DMS79 (cell line): ENCODE measurements around the gene ENTPD1.
A peak's percentile ranks its signal among the peaks of the same experiment; 100 is the strongest.
"Not testable (repeated sequence)": the region's sequence is repeated elsewhere in the genome, so short reads cannot be mapped to it uniquely, and the experiment has no call there.

Source experiments
- DNase-seq: peaks from one replicate; lab custom pipeline; 2025; lab: John Stamatoyannopoulos, UW

The ENTPD1 gene

DNA sequence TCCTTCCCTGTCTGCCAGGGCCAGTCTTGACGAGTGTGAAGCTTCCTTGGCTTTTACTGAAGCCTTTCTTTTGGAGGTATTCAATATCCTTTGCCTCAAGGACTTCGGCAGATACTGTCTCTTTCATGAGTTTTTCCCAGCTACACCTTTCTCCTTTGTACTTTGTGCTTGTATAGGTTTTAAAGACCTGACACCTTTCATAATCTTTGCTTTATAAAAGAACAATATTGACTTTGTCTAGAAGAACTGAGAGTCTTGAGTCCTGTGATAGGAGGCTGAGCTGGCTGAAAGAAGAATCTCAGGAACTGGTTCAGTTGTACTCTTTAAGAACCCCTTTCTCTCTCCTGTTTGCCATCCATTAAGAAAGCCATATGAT is 110.5 kb downstream of the ENTPD1 start:
- DNase-seq: no peak

DNA sequence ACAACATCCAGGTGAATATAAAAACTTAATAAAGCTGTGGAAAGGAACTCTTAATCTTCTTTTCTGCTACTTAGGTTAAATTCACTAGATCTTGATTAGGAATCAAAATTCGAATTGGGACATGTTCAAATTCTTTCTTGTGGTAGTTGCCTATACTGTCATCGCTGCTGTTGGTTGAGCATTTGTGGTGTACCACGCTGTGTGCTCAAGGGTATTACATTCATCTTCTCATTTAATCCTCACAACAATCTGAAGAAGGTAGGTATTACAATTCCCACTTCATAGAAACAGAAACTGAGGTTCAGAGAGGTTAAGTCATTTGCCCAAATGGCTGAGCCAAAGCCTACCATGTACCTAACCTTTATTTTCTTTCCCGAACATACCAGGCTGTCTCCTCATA is 111.9 kb downstream of the ENTPD1 start:
- DNase-seq: no peak

DNA sequence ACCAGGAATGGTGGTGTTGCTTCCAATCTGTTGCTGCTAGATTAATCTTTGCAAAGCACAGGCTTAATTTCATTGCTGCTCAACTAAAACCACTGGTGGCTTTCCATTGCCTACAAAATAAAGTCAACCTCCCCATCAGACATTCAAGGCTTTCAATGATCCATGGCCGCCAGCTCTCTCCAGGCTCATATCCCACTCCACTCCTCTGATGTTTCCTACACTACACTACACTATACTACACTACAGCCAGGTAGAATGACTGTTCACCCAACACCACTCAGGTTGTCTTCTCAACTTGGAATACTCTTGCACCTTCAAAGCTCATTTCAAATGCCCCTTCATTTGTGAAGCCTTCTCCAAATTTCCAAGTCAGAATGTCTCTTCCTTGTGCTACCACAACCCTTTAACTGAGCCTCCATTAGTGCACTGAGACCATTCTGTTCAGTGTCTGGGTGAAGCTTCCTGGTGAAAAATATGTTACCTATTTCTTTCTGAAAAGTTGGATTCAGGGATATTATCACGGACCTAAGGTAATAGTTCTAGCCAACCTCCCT is 116.3 kb downstream of the ENTPD1 start:
- no peak for DNase-seq

DNA sequence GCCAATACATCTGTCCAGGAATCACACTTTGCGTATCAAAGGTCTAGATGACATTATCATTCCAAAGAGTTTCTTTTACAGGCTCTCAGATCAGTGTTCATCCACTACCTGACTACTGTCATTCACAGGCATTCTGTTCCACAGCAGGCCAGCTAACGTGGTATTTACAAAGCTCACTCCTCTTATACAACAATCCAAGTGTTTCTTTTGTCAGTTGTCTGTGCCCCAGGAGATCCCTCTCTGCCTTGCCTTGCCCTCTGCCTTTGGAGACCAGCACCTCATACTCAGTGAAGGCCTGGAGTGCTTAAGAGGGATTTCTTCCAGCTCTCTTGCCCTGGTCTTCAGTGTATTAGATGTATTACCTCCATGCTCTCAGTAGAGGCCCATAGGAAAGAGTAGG is 117.2 kb downstream of the ENTPD1 start:
- no peak for DNase-seq

DNA sequence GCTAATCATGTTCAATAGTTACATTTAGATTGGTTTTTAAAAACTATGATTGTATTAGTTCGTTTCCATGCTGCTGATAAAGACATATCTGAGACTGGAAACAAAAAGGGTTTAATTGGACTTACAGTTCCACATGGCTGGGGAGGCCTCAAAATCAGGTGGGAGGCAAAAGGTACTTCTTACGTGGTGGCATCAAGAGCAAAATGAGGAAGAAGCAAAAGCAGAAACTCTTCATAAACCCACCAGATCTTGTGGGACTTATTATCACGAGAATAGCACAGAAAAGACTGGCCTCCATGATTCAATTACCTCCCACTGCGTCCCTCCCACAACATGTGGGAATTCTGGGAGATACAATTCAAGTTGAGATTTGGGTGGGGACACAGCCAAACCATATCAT is 117.7 kb downstream of the ENTPD1 start:
- no peak for DNase-seq

DNA sequence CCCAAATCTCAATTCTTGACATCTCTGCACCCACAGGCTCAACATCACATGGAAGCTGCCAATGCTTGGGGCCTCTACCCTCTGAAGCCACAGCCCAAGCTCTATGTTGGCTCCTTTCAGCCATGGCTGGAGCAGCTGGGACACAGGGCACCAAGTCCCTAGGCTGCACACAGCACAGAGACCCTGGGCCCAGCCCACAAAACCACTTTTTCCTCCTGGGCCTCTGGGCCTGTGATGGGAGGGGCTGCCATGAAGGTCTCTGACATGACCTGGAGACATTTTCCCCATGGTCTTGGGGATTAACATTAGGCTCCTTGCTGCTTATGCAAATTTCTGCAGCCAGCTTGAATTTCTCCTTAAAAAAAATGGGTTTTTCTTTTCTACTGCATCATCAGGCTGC is 118.8 kb downstream of the ENTPD1 start:
- not testable (repeated sequence) for DNase-seq

DNA sequence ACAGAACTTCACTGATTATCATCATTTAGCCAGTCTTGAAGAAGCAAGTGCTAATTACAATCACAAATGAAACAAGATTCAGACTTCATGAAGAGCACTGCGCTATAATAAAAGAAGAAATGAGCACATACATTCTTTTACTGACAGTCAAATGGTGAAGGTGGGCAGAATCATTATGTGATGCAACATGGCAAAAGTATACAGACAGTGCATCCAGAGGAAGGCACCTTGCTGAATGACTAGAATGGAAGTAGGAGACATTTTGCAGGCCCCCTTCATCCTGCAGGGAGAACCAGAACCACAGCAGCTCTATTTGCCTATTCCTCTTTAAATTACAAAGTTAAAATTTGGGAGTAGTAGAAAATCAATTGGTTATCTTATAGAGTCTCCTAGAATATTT is 120.8 kb downstream of the ENTPD1 start:
- no peak for DNase-seq

DNA sequence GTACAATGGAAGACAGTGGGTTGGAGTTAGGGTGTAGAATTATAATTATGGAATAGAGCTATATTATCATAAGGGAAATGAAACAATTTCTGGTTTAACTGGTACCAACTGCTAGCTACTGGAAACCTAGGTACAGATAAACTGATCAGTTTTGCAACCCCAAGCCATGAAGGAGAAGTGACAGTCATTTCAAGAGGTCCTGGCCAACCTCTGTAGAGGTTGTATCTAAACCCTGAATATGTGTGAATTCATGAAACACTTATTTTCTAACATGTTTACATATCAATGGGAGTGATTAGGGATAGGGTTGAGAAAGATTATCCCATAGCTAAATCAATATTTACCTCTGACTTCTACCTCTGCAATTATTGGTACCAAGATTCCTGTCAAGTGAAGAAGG is 121.9 kb downstream of the ENTPD1 start:
- DNase-seq: no peak

DNA sequence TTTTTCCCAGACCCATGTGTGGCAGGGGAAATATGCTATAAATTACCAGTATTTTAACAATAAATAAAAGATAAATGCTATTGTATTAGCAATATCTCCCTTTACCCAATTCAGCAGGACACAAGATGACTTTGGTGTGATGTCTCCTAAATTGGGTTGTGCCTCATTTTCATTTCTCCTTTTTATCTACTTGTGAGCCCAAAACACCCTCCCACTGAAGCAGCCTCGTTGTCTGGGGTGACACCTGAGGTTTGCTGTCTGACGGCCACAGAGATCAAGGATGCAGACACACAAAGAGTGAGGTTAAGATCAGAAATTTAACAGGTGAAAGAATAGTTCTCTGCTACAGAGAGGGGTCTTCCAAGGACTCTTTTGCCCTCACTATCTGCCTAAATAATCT is 124.7 kb downstream of the ENTPD1 start:
- no peak for DNase-seq

DNA sequence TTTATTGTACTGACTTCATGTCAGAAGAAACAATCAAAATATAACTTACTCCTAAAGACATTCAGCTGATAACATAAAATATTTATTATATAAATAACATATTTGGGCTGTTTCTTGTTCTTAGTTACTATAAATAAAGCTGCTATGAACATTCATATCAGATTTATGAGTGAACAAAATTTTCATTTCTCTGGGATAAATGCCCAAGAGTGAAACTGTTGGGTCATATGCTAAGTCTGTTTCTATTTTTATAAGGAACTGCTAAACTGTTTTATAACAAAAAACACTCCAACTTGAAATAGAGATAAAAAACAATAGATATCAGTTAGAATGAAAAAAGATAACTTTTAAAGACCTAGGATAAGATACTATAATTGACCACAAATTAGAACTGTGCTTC is 125.4 kb downstream of the ENTPD1 start:
- no peak for DNase-seq

DNA sequence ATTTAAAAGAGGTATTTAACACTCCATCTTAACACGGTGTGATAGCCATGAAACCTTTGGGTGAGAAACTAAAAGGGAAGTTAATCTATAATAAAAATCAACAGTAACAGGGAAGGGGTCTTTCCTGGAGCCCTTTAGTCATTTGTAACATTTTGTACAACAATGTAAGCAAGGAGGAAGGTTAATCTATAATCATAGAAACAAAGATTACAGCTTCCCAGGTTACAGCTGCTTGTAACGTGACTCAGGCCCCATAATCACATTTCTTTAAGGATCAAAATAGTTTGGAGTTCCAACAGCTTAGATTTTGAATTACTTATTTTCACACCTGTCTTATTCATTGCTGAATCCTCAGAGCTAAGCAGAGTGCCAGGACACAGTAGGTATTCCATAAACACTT is 133.9 kb downstream of the ENTPD1 start:
- no peak for DNase-seq

DNA sequence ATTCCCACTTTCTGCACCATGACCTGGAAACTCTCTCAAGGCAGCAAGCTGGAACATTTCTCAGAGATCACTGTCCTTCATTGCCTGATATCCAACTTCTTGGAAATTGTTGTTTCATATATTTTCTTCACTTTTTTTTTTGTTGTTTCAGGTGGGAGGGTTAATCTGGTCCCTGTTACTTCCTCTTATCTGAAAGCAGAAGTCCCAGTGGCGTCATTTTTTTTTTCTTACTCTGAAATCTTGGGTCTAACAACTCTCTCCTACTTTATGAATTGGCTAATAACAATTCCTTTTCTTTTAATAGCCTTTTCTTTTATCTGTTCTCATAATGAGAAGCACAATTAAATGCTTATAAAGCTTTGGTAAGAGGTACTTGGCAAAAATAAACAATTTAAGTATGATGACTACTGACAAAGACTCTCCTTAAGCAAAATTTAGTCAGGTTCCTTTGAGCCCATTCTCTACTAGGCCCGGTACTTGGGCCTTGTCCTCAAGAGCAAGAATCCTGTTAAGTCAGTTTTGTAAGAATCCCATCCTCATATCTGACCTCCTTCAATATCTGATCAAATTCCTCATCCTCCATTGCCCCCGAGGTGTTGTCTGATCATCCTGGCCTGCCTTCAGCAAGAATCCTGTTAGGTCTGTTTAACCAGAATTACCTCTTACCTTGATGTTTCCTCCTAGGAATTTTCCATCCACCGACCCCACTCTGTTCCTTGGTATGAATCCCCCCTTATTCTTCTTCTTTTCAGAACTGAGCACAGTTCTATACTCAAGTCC is 140.3 kb downstream of the ENTPD1 start:
- DNase-seq: no peak

DNA sequence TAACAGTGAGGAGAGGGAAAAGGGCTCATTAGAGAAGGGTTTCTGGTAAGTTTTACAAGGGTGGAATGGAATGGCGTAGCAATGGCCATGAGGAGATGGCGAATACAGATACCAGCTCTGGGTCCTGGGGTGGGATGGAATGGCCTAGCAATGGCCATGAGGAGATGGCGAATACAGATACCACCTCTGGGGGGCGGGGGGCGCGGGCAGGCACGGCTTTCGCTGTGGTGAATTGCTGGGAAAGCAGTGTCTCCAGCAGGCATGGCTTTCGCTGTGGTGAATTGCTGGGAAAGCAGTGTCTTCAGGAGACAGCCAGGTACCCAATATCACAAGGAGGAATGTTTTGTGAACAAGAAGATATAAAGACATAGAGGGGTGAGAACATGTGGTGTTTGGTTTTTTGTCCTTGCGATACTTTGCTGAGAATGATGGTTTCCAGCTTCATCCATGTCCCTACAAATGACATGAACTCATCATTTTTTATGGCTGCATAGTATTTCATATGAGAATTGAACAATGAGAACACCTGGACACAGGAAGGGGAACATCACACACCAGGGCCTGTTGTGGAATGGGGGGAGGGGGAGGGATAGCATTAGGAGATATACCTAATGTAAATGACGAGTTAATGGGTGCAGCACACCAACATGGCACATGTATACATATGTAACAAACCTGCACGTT is 150.1 kb downstream of the ENTPD1 start:
- DNase-seq: not testable (repeated sequence)

DNA sequence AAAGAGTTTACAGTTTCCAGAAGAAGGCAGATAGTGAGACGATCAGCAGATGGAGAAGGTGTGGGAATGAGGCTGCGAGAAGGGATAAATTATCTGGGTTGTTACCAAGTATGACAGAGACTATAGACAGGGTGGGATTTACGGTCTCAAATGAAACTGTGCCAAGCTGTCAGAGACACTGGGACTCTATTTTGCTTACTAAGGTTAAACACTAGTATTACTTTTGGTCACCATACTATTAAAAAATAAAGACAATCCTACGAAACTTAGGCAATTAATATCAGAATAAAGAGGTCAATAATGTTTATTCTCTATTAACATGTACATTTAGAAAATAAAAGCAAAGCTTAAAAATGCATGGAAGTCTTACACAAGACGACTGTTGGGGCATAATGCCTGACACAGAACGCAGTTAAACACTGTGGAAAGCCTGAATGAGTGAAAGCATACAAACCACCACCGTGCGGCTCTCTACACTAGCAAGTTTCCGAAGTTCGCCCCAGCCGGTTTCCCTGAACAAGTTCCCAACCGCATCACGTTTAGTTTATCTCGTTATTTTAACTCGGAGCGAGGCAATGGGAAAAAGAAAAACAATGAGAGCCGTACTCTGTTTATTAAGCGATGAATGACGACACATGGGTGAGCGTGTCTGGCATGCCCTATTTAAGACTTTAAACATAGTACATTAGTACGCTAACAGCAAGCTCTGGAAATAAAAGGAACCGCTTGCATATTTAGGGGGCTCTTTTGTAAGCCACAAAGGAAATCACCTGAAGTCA is 150.9 kb downstream of the ENTPD1 start:
- DNase-seq: no peak

DNA sequence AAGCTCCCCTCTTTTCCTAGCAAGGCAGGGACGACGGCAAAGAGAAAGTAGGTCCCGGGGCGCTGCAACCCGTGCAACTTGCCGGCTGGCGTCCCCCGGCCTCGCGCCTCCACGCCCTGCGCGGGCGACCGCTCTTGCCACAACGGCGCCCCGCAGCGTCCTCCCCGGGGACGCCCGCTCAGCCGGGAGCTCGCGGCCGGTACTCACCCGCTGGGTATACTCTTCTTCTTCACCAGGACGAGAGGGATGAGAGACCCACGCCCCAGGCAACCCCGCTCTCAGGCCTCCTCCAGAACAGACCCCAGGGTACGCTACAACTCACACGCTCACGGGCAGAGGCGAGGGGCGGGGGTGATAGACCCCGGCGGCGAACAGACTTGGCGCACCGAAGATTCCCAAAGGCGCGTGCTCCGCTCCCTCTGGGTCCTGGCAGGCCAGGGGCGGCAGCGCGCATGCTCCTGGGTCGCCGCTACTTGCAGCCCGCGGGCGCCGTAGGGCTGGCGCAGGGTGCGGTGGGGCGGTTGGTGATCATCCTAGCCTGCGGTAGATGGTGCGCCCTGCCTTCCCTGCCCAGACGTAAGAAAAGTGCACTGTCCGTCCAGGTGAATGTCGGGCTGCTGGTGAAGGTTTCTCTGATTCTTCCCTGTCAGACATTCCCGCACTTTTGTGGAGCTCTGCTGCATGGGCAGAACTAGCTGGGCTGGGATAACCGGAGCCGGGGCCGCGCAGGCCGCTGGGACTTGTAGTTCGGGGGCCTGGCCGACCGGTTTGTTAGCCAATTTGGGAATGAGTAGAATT is 151.7 kb downstream of the ENTPD1 start, which contains the start of gene CC2D2B:
Gene CC2D2B, plus strand, starts transcription at position 520 of the 798 bp plus-strand sequence. CDS start 3,349 bp downstream, outside the sequence.
- peak; percentile 19 for DNase-seq

DNA sequence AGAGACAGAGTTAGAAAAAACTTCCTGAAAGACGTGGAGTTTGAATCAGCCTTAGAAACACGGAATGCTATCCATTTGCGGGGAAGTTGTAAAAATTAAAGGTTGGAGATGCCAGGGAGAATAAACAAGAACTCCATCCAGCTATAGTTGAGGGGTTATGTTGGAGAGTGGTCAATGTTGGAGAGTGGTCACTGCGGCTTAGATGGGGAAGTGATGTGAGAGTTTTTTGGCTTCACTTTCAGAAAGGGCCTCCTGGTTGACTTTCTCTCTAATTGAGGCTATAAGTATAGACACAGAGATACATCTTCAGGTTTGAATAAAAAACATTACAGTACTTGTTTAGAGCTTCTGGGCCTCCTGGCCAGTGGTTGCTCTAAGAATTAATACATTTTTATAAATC is 152.5 kb downstream of the ENTPD1 start:
- DNase-seq: no peak

DNA sequence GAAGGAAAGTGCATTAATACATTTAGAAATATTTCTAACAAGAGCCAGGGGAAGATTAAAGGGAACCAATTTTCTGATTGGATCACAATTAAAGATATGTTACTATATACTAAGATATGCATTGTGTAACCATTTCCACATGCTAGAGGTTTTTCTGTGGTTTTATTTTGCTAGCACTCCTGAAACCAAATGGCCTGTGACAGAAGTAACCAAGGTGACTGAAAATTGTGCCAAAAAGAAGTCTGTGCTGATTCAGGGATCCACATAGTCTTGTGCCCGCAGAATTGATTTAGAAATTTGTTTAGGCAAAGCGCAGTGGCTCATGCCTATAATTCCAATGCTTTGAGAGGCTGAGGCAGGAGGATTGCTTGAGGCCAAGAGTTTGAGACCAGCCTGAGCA is 153.6 kb downstream of the ENTPD1 start:
- DNase-seq: peak; percentile 52

DNA sequence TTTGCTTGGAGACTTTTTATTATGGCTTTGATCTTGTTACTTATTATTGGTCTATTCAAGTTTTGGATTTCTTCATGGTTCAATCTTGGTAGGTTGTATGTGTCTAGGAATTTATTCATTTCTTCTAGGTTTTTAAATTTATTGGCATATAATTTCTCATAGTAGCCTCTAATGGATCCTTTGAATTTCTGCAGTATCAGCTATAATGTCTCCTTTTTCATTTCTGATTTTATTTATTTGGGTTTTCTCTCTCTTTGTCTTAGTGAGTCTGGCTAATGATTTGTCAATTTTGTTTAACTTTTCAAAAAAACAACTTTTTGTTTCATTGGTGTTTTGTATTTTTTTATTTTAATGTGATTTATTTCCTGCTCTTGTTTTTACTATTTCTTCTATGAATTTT is 160.1 kb downstream of the ENTPD1 start:
- DNase-seq: not testable (repeated sequence)
